Ishikawa (cell line): Measurements from ENCODE around the gene GSTA3.

Experiments used
- CEBPB ChIP-seq: IDR thresholded peaks from 2 replicates; pipeline ENCODE4 v1.6.1; 2012
- CREB1 ChIP-seq: IDR thresholded peaks from 2 replicates; pipeline ENCODE4 v1.6.1; 2012; ENCODE audit warnings: low read depth
- EGR1 ChIP-seq: IDR thresholded peaks from 2 replicates; pipeline ENCODE4 v1.6.1; 2012
- EP300 ChIP-seq: IDR thresholded peaks from 2 replicates; pipeline ENCODE4 v1.6.1; 2012; ENCODE audit warnings: borderline replicate concordance
- FOXM1 ChIP-seq: IDR thresholded peaks from 2 replicates; pipeline ENCODE4 v1.6.1; 2012; ENCODE audit warnings: low read depth, borderline replicate concordance
- MAX ChIP-seq: IDR thresholded peaks from 2 replicates; pipeline ENCODE4 v1.6.1; 2012
- NFIC ChIP-seq: IDR thresholded peaks from 2 replicates; pipeline ENCODE4 v1.6.1; 2012
- RAD21 ChIP-seq: IDR thresholded peaks from 2 replicates; pipeline ENCODE4 v1.6.1; 2012; ENCODE audit warnings: low read depth
- REST ChIP-seq: IDR thresholded peaks from 2 replicates; pipeline ENCODE4 v1.6.1; 2012; ENCODE audit warnings: low read depth, mild to moderate bottlenecking
- TAF1 ChIP-seq: IDR thresholded peaks from 2 replicates; pipeline ENCODE4 v1.6.1; 2012; ENCODE audit warnings: low read depth, mild to moderate bottlenecking
- TCF12 ChIP-seq: IDR thresholded peaks from 2 replicates; pipeline ENCODE4 v1.6.1; 2012; ENCODE audit warnings: low read depth
- TEAD4 ChIP-seq: IDR thresholded peaks from 2 replicates; pipeline ENCODE4 v1.6.1; 2012
- USF1 ChIP-seq: IDR thresholded peaks from 2 replicates; pipeline ENCODE4 v1.6.1; 2012
- YY1 ChIP-seq: IDR thresholded peaks from 2 replicates; pipeline ENCODE4 v1.6.1; 2012; ENCODE audit warnings: low read depth
- ZBTB7A ChIP-seq: IDR thresholded peaks from 2 replicates; pipeline ENCODE4 v1.6.1; 2012; ENCODE audit warnings: low read depth

The GSTA3 gene

GRCh38 chr6:52877168-52877567 lies 32.3 kb downstream of the GSTA3 start:
- TF ChIP-seq MAX (no peak), TAF1 (no peak), USF1 (no peak), EP300 (no peak), EGR1 (no peak), TEAD4 (no peak), REST (no peak), YY1 (no peak), FOXM1 (no peak), RAD21 (no peak), CEBPB (no peak), ZBTB7A (no peak), NFIC (no peak), TCF12 (no peak), CREB1 (no peak)

- TF ChIP-seq TEAD4 (no peak), NFIC (no peak), CEBPB (no peak), MAX (no peak), FOXM1 (no peak), REST (no peak), USF1 (no peak), YY1 (no peak), EGR1 (no peak), ZBTB7A (no peak), EP300 (no peak), CREB1 (no peak), TCF12 (no peak), TAF1 (no peak), RAD21 (no peak)
Observed at GRCh38 chr6:52876056-52876787, 33.3 kb downstream of the GSTA3 start.

GRCh38 chr6:52872031-52872430 lies 37.5 kb downstream of the GSTA3 start:
- no peak for TF ChIP-seq CEBPB
- no peak for TF ChIP-seq CREB1
- no peak for TF ChIP-seq RAD21
- TF ChIP-seq NFIC, result no peak
- no peak for TF ChIP-seq TEAD4
- TF ChIP-seq REST, result no peak
- TF ChIP-seq FOXM1, result no peak
- TF ChIP-seq TCF12, result no peak
- TF ChIP-seq EGR1, result no peak
- no peak for TF ChIP-seq YY1
- TF ChIP-seq MAX, result no peak
- TF ChIP-seq EP300, result no peak
- TF ChIP-seq TAF1, result no peak
- no peak for TF ChIP-seq USF1
- TF ChIP-seq ZBTB7A, result no peak
